ENCODE results near the gene ALG14. TPM values are rescaled to one million over a fixed set of nuclear protein-coding genes. Genes with fewer than 3 reads are reported as not detected.
A peak's percentile ranks its signal among the peaks of the same experiment; 100 is the strongest.

The ALG14 gene
- total and polyA plus RNA-seq, 2 donors (not counting 3 experiments of a cell fraction or from before 2014, with no cell fraction given), result 2.6 to 8.6 TPM

GRCh38 chr1:94926915-94927404 is 145.8 kb downstream of the ALG14 start, which contains the start of gene CNN3:
TSS of gene CNN3 (minus strand) at chr1:94927110. CDS start at chr1:94926894, 216 bp downstream.
- Histone ChIP-seq H3K4me2 (ENCODE audit: insufficient read depth, low read length) (peak within 1 kb of the TSS; percentile 98), H4K20me1 (replicated peaks; ENCODE audit: control insufficient read depth, extremely low read depth, insufficient read depth, low read length) (peaks cover 6% of the 10 kb centered on the region), H3K9ac (replicated peaks; ENCODE audit: extremely low read depth, insufficient read depth, low read length) (peak within 1 kb of the TSS; percentile 100), H3K4me1 (ENCODE audit: control insufficient read depth, extremely low read depth, insufficient read depth, low read length) (peaks cover 49% of the 10 kb centered on the region), H3K9me1 (replicated peaks; ENCODE audit: control insufficient read depth, extremely low read depth, insufficient read depth, low read length) (no peaks in the 10 kb centered on the region), H3K27me3 (ENCODE audit: control insufficient read depth in 2 of 2, insufficient read depth in 2 of 2, low read length in 2 of 2) (no peaks in the 10 kb centered on the region), H3K36me3 (ENCODE audit: control insufficient read depth in 2 of 2, extremely low read depth in 1 of 2, insufficient read depth in 2 of 2, low read length in 2 of 2) (no peaks in the 10 kb centered on the region), H3K27ac (ENCODE audit: insufficient read depth, low read depth, low read length) (peak within 1 kb of the TSS; percentile 100), H3K4me3 (replicated peaks in 1 of 3; ENCODE audit: insufficient read depth in 1 of 3, low read depth in 1 of 3, low read length in 3 of 3) (peak within 1 kb of the TSS; percentile 75 to 99 (median 90)), H3K79me2 (ENCODE audit: control insufficient read depth, insufficient read depth, low read length) (peaks cover 45% of the 10 kb centered on the region), H3K9me3 (replicated peaks; ENCODE audit: control insufficient read depth, insufficient read depth, low read length) (no peaks in the 10 kb centered on the region), H2AFZ (ENCODE audit: low read depth, low read length) (peak within 1 kb of the TSS; percentile 86)
- TF ChIP-seq MYC (IDR thresholded peaks at IDR 0.05; ENCODE audit: low read depth, low read length) (no peak), EZH2 (IDR thresholded peaks at IDR 0.05; ENCODE audit: borderline replicate concordance, low read depth, low read length, severe bottlenecking) (no peak), POLR2AphosphoS5 (IDR thresholded peaks at IDR 0.05; ENCODE audit: insufficient read depth, low read depth, low read length) (peak; percentile 95), JUN (IDR thresholded peaks at IDR 0.05; ENCODE audit: borderline replicate concordance, insufficient read depth, insufficient read length, low read depth) (no peak), GATA2 (IDR thresholded peaks at IDR 0.05; ENCODE audit: insufficient read depth, insufficient read length, low read depth, low read length) (no peak), POLR2A (IDR thresholded peaks at IDR 0.05; ENCODE audit: low read depth, low read length) (peak; percentile 93), FOS (IDR thresholded peaks at IDR 0.05; ENCODE audit: borderline replicate concordance, insufficient read depth, low read length) (no peak), CTCF (IDR thresholded peaks at IDR 0.05; ENCODE audit: extremely low read depth in 1 of 2, insufficient read depth in 1 of 2, low read depth in 1 of 2, low read length in 2 of 2) (no peak), MAX (IDR thresholded peaks at IDR 0.05; ENCODE audit: insufficient read depth, insufficient read length) (peak; percentile 14)
- DNase-seq (ENCODE audit: low read depth, low spot score), result peak; percentile 93
- intact Hi-C loops (cut with micrococcal nuclease), result loop anchor here (1.0 to 5.0 kb wide), 7 partner anchors 8 to 120 kb away; no protein-coding TSS in a partner anchor
- POLR2A ChIA-PET, result interaction anchor here (1.0 kb wide), 3 partner anchors 73 to 115 kb away, joined by 3 to 6 read pairs (median 3); no protein-coding TSS in a partner anchor
- peak; percentile 79 for FAIRE-seq
- BruUV-seq (replicated peaks), result no TSS peak
- CTCF ChIA-PET, result interaction anchor here (1.0 to 2.9 kb wide), 7 partner anchors 10 to 117 kb away, joined by 3 to 42 read pairs (median 16); no protein-coding TSS in a partner anchor
- dilution Hi-C loops (cut with MboI; ENCODE audit: extremely low pct_ligation_motif_present, low sequenced_read_pairs), result no loop called here

Data from endothelial cell of umbilical vein (primary cell).